Stimulated activated naive CD8-positive, alpha-beta T cell treated with anti-CD3 and anti-CD28 coated beads, Interleukin-15, Interleukin-2, amounts not matched to agents 100 ng/mL and 50 ng/mL, for 24 hours (primary cell): ENCODE measurements around the gene AGPAT2.

Source experiments
- H3K27ac Mint-ChIP-seq: one replicate; pipeline ENCODE4 v1.8.0; 2021; ENCODE audit warnings: mild to moderate bottlenecking, mixed read lengths
- H3K27me3 Mint-ChIP-seq: one replicate; pipeline ENCODE4 v1.8.0; 2021; ENCODE audit warnings: mixed read lengths
- H3K36me3 Mint-ChIP-seq: one replicate; pipeline ENCODE4 v1.8.0; 2021; ENCODE audit warnings: low read depth, mixed read lengths
- H3K4me1 Mint-ChIP-seq: one replicate; pipeline ENCODE4 v1.8.0; 2021; ENCODE audit warnings: low read depth, mixed read lengths
- H3K4me3 Mint-ChIP-seq: one replicate; pipeline ENCODE4 v1.8.0; 2021; ENCODE audit warnings: mild to moderate bottlenecking, mixed read lengths
- H3K9me3 Mint-ChIP-seq: one replicate; pipeline ENCODE4 v1.8.0; 2021; ENCODE audit warnings: mixed read lengths

Gene AGPAT2

GRCh38 chr9:136670576-136671253 is 16.5 kb downstream of the AGPAT2 start:
- Mint-ChIP-seq H3K9me3 (no peaks in the 10 kb centered on the region), H3K4me3 (no peak overlapping the region), H3K27ac (no peak overlapping the region), H3K27me3 (no peaks in the 10 kb centered on the region), H3K4me1 (peaks cover 4% of the 10 kb centered on the region), H3K36me3 (no peaks in the 10 kb centered on the region)

- Mint-ChIP-seq H3K9me3 (no peaks in the 10 kb centered on the region), H3K27ac (no peak overlapping the region)
Measured at GRCh38 chr9:136669791-136670464, 17.3 kb downstream of the AGPAT2 start.

GRCh38 chr9:136668983-136669790 is 18.1 kb downstream of the AGPAT2 start:
- H3K36me3 Mint-ChIP-seq, result no peaks in the 10 kb centered on the region
- peaks cover 4% of the 10 kb centered on the region for H3K4me1 Mint-ChIP-seq
- no peak overlapping the region for H3K4me3 Mint-ChIP-seq
- no peak overlapping the region for H3K27ac Mint-ChIP-seq
- H3K9me3 Mint-ChIP-seq, result no peaks in the 10 kb centered on the region
- no peaks in the 10 kb centered on the region for H3K27me3 Mint-ChIP-seq

More at GRCh38 chr9:136669791-136670464, 17.3 kb downstream of the AGPAT2 start:
- no peaks in the 10 kb centered on the region for H3K36me3 Mint-ChIP-seq
- H3K4me3 Mint-ChIP-seq, result no peak overlapping the region
- no peaks in the 10 kb centered on the region for H3K27me3 Mint-ChIP-seq
- peaks cover 4% of the 10 kb centered on the region for H3K4me1 Mint-ChIP-seq

- Mint-ChIP-seq H3K9me3 (no peaks in the 10 kb centered on the region), H3K4me1 (peaks cover 4% of the 10 kb centered on the region), H3K36me3 (no peaks in the 10 kb centered on the region), H3K27ac (no peak overlapping the region), H3K27me3 (no peaks in the 10 kb centered on the region), H3K4me3 (no peak overlapping the region)
Measured at GRCh38 chr9:136667940-136668760, 19.1 kb downstream of the AGPAT2 start.

- no peaks in the 10 kb centered on the region for H3K36me3 Mint-ChIP-seq
- peaks cover 4% of the 10 kb centered on the region for H3K4me1 Mint-ChIP-seq
- H3K9me3 Mint-ChIP-seq, result no peaks in the 10 kb centered on the region
- no peak overlapping the region for H3K27ac Mint-ChIP-seq
- H3K4me3 Mint-ChIP-seq, result no peak overlapping the region
- H3K27me3 Mint-ChIP-seq, result no peaks in the 10 kb centered on the region
Measured at GRCh38 chr9:136667214-136667939, 19.9 kb downstream of the AGPAT2 start.

GRCh38 chr9:136666372-136667213 is 20.7 kb downstream of the AGPAT2 start:
- no peaks in the 10 kb centered on the region for H3K36me3 Mint-ChIP-seq
- no peaks in the 10 kb centered on the region for H3K27me3 Mint-ChIP-seq
- H3K4me3 Mint-ChIP-seq, result peak overlapping the region; percentile 36
- no peaks in the 10 kb centered on the region for H3K9me3 Mint-ChIP-seq
- H3K27ac Mint-ChIP-seq, result no peak overlapping the region
- peaks cover 4% of the 10 kb centered on the region for H3K4me1 Mint-ChIP-seq

GRCh38 chr9:136665704-136666371 is 21.4 kb downstream of the AGPAT2 start:
- H3K9me3 Mint-ChIP-seq, result no peaks in the 10 kb centered on the region
- no peaks in the 10 kb centered on the region for H3K36me3 Mint-ChIP-seq
- H3K4me3 Mint-ChIP-seq, result no peak overlapping the region
- no peaks in the 10 kb centered on the region for H3K27me3 Mint-ChIP-seq
- H3K4me1 Mint-ChIP-seq, result peaks cover 4% of the 10 kb centered on the region
- H3K27ac Mint-ChIP-seq, result no peak overlapping the region

GRCh38 chr9:136665111-136665703 is 22.1 kb downstream of the AGPAT2 start:
- H3K27ac Mint-ChIP-seq, result no peak overlapping the region
- H3K27me3 Mint-ChIP-seq, result no peaks in the 10 kb centered on the region
- peak overlapping the region; percentile 41 for H3K4me3 Mint-ChIP-seq
- no peaks in the 10 kb centered on the region for H3K36me3 Mint-ChIP-seq
- peaks cover 4% of the 10 kb centered on the region for H3K4me1 Mint-ChIP-seq
- no peaks in the 10 kb centered on the region for H3K9me3 Mint-ChIP-seq

- Mint-ChIP-seq H3K36me3 (no peaks in the 10 kb centered on the region), H3K4me3 (no peak overlapping the region), H3K27me3 (no peaks in the 10 kb centered on the region), H3K27ac (no peak overlapping the region), H3K9me3 (no peaks in the 10 kb centered on the region), H3K4me1 (peaks cover 4% of the 10 kb centered on the region)
Measured at GRCh38 chr9:136664000-136664915, 23.0 kb downstream of the AGPAT2 start.

GRCh38 chr9:136662656-136663581 is 24.3 kb downstream of the AGPAT2 start, which contains the start of gene EGFL7:
EGFL7 (plus strand) TSS chr9:136662916; CDS start chr9:136668283, 5,367 bp downstream.
- Mint-ChIP-seq H3K27me3 (peaks cover 8% of the 10 kb centered on the region), H3K4me3 (no peak within 1 kb of the TSS), H3K36me3 (no peaks in the 10 kb centered on the region), H3K27ac (no peak within 1 kb of the TSS), H3K9me3 (no peaks in the 10 kb centered on the region), H3K4me1 (peaks cover 8% of the 10 kb centered on the region)

- no peaks in the 10 kb centered on the region for H3K9me3 Mint-ChIP-seq
- no peak overlapping the region for H3K27ac Mint-ChIP-seq
- no peaks in the 10 kb centered on the region for H3K36me3 Mint-ChIP-seq
- H3K4me1 Mint-ChIP-seq, result peaks cover 10% of the 10 kb centered on the region
- no peak overlapping the region for H3K4me3 Mint-ChIP-seq
- peaks cover 12% of the 10 kb centered on the region for H3K27me3 Mint-ChIP-seq
Measured at GRCh38 chr9:136662326-136662655, 25.0 kb downstream of the AGPAT2 start.
